ENCODE data around the gene SLC9A1.

DNA sequence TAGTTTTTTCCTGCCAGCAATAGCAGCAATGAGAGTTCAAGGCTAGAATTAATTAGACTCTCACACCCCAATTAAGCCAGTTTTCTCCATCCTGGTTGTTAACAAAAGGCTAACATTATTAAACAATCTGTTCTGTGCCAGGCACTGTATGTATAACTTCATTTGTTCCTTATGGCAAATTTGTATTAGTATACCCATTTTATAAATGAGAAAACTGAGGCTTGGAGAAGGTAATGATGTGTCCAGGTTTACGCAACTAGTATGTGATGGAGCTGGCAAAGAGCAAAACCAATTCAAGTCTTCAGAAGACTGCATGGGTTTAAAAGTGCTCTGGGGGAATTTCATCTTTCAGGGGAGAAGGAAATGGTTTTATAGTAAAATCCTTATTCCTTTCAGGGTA is 38.3 kb upstream of the SLC9A1 start:
- TF ChIP-seq, protein P1, sequence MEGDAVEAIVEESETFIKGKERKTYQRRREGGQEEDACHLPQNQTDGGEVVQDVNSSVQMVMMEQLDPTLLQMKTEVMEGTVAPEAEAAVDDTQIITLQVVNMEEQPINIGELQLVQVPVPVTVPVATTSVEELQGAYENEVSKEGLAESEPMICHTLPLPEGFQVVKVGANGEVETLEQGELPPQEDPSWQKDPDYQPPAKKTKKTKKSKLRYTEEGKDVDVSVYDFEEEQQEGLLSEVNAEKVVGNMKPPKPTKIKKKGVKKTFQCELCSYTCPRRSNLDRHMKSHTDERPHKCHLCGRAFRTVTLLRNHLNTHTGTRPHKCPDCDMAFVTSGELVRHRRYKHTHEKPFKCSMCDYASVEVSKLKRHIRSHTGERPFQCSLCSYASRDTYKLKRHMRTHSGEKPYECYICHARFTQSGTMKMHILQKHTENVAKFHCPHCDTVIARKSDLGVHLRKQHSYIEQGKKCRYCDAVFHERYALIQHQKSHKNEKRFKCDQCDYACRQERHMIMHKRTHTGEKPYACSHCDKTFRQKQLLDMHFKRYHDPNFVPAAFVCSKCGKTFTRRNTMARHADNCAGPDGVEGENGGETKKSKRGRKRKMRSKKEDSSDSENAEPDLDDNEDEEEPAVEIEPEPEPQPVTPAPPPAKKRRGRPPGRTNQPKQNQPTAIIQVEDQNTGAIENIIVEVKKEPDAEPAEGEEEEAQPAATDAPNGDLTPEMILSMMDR (IDR thresholded peaks at IDR 0.05): no peak
- no peak for TF ChIP-seq ZFX (IDR thresholded peaks at IDR 0.05; ENCODE audit: borderline replicate concordance)
